Caco-2 (cell line): ENCODE results near the gene THAP4. TPM values are rescaled to one million over a fixed set of nuclear protein-coding genes. Genes with fewer than 3 reads are reported as not detected.

Experiments used
- BruUV-seq: library from RNA; stranded (reverse); fragments of 400-500 nt; replicated peaks from 2 replicates; lab custom pipeline; 2021; lab: Mats Ljungman, UMichigan
- CTCF ChIA-PET: fragments of 300-600 bp; sonication (Branson Sonifier 250); formaldehyde crosslinking; loops from one replicate; lab custom pipeline; 2022; ENCODE audit warnings: antibody characterized with exemption; lab: Charles Lee
- POLR2A ChIA-PET: fragments of 300-600 bp; sonication (Branson Sonifier 250); formaldehyde crosslinking; loops from one replicate; lab custom pipeline; 2022; ENCODE audit warnings: antibody characterized with exemption; lab: Charles Lee
- DNase-seq, 2 experiments: peaks; one replicate each; pipeline versions ENCODE4 v3.0.0 to v3.0.0-alpha.2; 2020 to 2022
- H3K27me3 ChIP-seq: replicated peaks from 2 replicates; pipeline ENCODE4 v1.6.0; 2011; ENCODE audit warnings: low read length; ENCODE audit not compliant: control insufficient read depth, insufficient read depth
- H3K36me3 ChIP-seq: 2 replicates; pipeline ENCODE4 v1.5.1; 2011; ENCODE audit warnings: low read length; ENCODE audit not compliant: control insufficient read depth, insufficient read depth
- H3K4me1 ChIP-seq: fragments of 250-450 bp; sonication (Bioruptor Pico); 2 replicates; pipeline ENCODE4 v1.5.1; 2020; ENCODE audit warnings: mild to moderate bottlenecking
- H3K4me3 ChIP-seq: 2 replicates; pipeline ENCODE4 v1.5.1; 2011; ENCODE audit warnings: low read depth, mild to moderate bottlenecking, control low read depth, low read length
- H3K9me3 ChIP-seq: fragments of 250-450 bp; sonication (Bioruptor Pico); 2 replicates; pipeline ENCODE4 v1.5.1; 2020; ENCODE audit warnings: mild to moderate bottlenecking, moderate library complexity
- H3K27ac Mint-ChIP-seq: one replicate; pipeline ENCODE4 v1.8.0; 2022; ENCODE audit warnings: mixed read lengths; ENCODE audit not compliant: unreplicated experiment
- H3K27me3 Mint-ChIP-seq: one replicate; pipeline ENCODE4 v1.8.0; 2022; ENCODE audit warnings: mixed read lengths; ENCODE audit not compliant: insufficient read depth, unreplicated experiment
- H3K36me3 Mint-ChIP-seq: one replicate; pipeline ENCODE4 v1.8.0; 2022; ENCODE audit warnings: mild to moderate bottlenecking, mixed read lengths; ENCODE audit not compliant: insufficient read depth, unreplicated experiment
- H3K4me1 Mint-ChIP-seq: one replicate; pipeline ENCODE4 v1.8.0; 2022; ENCODE audit warnings: low read depth, mixed read lengths; ENCODE audit not compliant: unreplicated experiment
- H3K4me3 Mint-ChIP-seq: one replicate; pipeline ENCODE4 v1.8.0; 2022; ENCODE audit warnings: mild to moderate bottlenecking, moderate library complexity, mixed read lengths; ENCODE audit not compliant: unreplicated experiment
- H3K9me3 Mint-ChIP-seq: one replicate; pipeline ENCODE4 v1.8.0; 2022; ENCODE audit warnings: mixed read lengths; ENCODE audit not compliant: unreplicated experiment
- CTCF ChIP-seq, 2 experiments: fragments of 200-600 bp in 1 of 2; IDR thresholded peaks; 1 replicate in 1 of 2; 2 replicates in 1 of 2; pipeline versions ENCODE4 v1.5.1 to v1.8.0; 2011 to 2022; ENCODE audit warnings: antibody characterized with exemption in 1 of 2, control low read depth in 1 of 2, inconsistent platforms in 1 of 2, low read depth in 1 of 2, low read length in 1 of 2, mild to moderate bottlenecking in 1 of 2, moderate library complexity in 1 of 2; ENCODE audit not compliant: insufficient read depth in 1 of 2, severe bottlenecking in 1 of 2, unreplicated experiment in 1 of 2
- intact Hi-C: fragments of 100-400 bp; cut with micrococcal nuclease; formaldehyde crosslinking; loops from one replicate; pipeline ENCODE4 v1.10.0; 2022; ENCODE audit not compliant: unreplicated experiment
- total RNA-seq: library from RNA; stranded (reverse); gene quantifications from 2 replicates; pipeline ENCODE4 v1.2.3, GENCODE V29; 2022

Gene THAP4
- total RNA-seq, 1 experiment from 2014 or later = 37.2 TPM

- Mint-ChIP-seq H3K36me3 (peaks cover 52% of the 10 kb centered on the region), H3K9me3 (no peaks in the 10 kb centered on the region), H3K4me1 (no peaks in the 10 kb centered on the region), H3K4me3 (no peak overlapping the region), H3K27me3 (no peaks in the 10 kb centered on the region), H3K27ac (no peak overlapping the region)
- no peaks in the 10 kb centered on the region for H3K4me1 ChIP-seq
- BruUV-seq = no TSS peak
- H3K27me3 ChIP-seq = no peaks in the 10 kb centered on the region
- POLR2A ChIA-PET = no interaction called here
- CTCF ChIA-PET = no interaction called here
- DNase-seq = no peak
- H3K4me3 ChIP-seq = no peak overlapping the region
- H3K36me3 ChIP-seq = no peaks in the 10 kb centered on the region
- TF ChIP-seq CTCF (IDR thresholded peaks at IDR 0.05; ENCODE audit: insufficient read depth in 1 of 2, low read depth in 1 of 2, low read length in 1 of 2, severe bottlenecking in 1 of 2, unreplicated experiment in 1 of 2) = no peak
- no peaks in the 10 kb centered on the region for H3K9me3 ChIP-seq
- intact Hi-C loops = no loop called here
Measured at GRCh38 chr2:241672243-241673188, 35.6 kb upstream of the THAP4 start.

GRCh38 chr2:241671457-241672240 lies 34.7 kb upstream of the THAP4 start:
- BruUV-seq = no TSS peak
- Mint-ChIP-seq H3K4me1 (no peaks in the 10 kb centered on the region), H3K9me3 (no peaks in the 10 kb centered on the region), H3K27me3 (no peaks in the 10 kb centered on the region), H3K27ac (no peak overlapping the region), H3K36me3 (peaks cover 48% of the 10 kb centered on the region), H3K4me3 (no peak overlapping the region)
- CTCF ChIA-PET = no interaction called here
- no peak for TF ChIP-seq CTCF (IDR thresholded peaks at IDR 0.05; ENCODE audit: insufficient read depth in 1 of 2, low read depth in 1 of 2, low read length in 1 of 2, severe bottlenecking in 1 of 2, unreplicated experiment in 1 of 2)
- H3K36me3 ChIP-seq = no peaks in the 10 kb centered on the region
- POLR2A ChIA-PET = no interaction called here
- no peaks in the 10 kb centered on the region for H3K9me3 ChIP-seq
- no peak for DNase-seq
- intact Hi-C loops = no loop called here
- H3K4me3 ChIP-seq = no peak overlapping the region
- H3K27me3 ChIP-seq = no peaks in the 10 kb centered on the region
- no peaks in the 10 kb centered on the region for H3K4me1 ChIP-seq

GRCh38 chr2:241670333-241671110 lies 33.6 kb upstream of the THAP4 start:
- H3K4me3 Mint-ChIP-seq = no peak overlapping the region
- no peak for DNase-seq
- Histone ChIP-seq H3K4me3 (no peak overlapping the region), H3K36me3 (no peaks in the 10 kb centered on the region), H3K9me3 (no peaks in the 10 kb centered on the region), H3K27me3 (no peaks in the 10 kb centered on the region), H3K4me1 (no peaks in the 10 kb centered on the region)
- intact Hi-C loops = no loop called here
- no peaks in the 10 kb centered on the region for H3K9me3 Mint-ChIP-seq
- H3K4me1 Mint-ChIP-seq = peaks cover 1% of the 10 kb centered on the region
- peaks cover 51% of the 10 kb centered on the region for H3K36me3 Mint-ChIP-seq
- no peak overlapping the region for H3K27ac Mint-ChIP-seq
- no peaks in the 10 kb centered on the region for H3K27me3 Mint-ChIP-seq
- no peak for TF ChIP-seq CTCF (IDR thresholded peaks at IDR 0.05; ENCODE audit: insufficient read depth in 1 of 2, low read depth in 1 of 2, low read length in 1 of 2, severe bottlenecking in 1 of 2, unreplicated experiment in 1 of 2)
- CTCF ChIA-PET = no interaction called here
- POLR2A ChIA-PET = no interaction called here
- BruUV-seq = no TSS peak
